Measurements from ENCODE around the gene TCEA2.
"Not testable (repeated sequence)": the region's sequence is repeated elsewhere in the genome, so short reads cannot be mapped to it uniquely, and the experiment has no call there.

TCEA2 gene

DNA sequence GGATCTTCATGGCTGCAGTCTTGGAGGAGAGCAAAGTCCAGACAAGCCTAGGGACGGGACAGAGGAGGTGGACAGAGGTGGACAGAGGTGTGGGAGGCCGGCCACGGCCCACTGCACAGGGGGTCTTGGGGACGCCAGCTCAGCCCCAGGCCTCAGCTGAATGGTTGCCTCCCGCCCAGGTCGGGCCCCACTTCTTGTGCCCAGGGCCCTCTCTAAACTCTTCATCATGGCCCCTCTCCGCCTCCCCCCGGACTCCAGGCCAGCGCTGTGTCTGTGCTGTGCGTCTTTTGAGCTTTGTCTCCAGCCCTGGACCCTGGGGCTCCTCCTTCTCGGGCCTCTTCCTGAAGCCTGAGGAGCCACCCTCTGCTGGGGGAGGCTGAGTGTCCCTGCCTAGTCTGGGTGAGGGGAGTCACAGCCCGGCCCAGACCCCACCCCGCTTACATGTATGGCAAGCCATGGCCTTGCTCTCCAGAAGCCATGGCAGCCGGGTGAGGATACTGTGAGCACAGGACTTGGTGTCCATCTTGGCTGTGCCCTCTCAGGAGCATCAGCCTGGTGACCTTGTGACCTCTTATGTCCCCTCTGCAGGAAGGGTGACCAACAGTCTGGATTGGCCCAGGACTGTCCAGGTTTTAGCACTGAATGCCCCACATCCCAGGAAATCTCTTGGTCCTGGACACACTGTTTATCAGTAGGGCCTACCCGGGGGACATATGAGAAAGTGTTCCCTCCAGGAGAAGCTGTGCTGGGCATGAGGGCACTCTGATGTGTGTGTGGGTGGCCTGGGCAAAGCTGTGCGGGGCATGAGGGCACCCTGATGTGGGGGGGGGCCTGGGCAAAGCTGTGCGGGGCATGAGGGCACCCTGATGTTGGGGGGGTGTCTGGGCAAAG lies 53.8 kb downstream of the TCEA2 start:
- H3K9me3 ChIP-seq (ENCODE audit: control insufficient read depth, low read length) = no peaks in the 10 kb centered on the region
- no peaks in the 10 kb centered on the region for H3K36me3 ChIP-seq (ENCODE audit: control insufficient read depth, insufficient read depth, low read length)
- H3K27me3 ChIP-seq (ENCODE audit: control insufficient read depth, insufficient read depth, low read length) = no peaks in the 10 kb centered on the region
- H2AFZ ChIP-seq = no peak overlapping the region
- no peak overlapping the region for H3K4me3 ChIP-seq (ENCODE audit: low read depth, low read length)
- peaks cover 46% of the 10 kb centered on the region for H3K4me1 ChIP-seq
- TF ChIP-seq, protein P1, sequence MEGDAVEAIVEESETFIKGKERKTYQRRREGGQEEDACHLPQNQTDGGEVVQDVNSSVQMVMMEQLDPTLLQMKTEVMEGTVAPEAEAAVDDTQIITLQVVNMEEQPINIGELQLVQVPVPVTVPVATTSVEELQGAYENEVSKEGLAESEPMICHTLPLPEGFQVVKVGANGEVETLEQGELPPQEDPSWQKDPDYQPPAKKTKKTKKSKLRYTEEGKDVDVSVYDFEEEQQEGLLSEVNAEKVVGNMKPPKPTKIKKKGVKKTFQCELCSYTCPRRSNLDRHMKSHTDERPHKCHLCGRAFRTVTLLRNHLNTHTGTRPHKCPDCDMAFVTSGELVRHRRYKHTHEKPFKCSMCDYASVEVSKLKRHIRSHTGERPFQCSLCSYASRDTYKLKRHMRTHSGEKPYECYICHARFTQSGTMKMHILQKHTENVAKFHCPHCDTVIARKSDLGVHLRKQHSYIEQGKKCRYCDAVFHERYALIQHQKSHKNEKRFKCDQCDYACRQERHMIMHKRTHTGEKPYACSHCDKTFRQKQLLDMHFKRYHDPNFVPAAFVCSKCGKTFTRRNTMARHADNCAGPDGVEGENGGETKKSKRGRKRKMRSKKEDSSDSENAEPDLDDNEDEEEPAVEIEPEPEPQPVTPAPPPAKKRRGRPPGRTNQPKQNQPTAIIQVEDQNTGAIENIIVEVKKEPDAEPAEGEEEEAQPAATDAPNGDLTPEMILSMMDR (IDR thresholded peaks at IDR 0.05) = no peak
- H3K4me2 ChIP-seq (ENCODE audit: low read length) = no peak overlapping the region
- H3K27ac ChIP-seq = peak overlapping the region; percentile 65
- H3K79me2 ChIP-seq = peaks cover 4% of the 10 kb centered on the region
- no peak overlapping the region for H3K9ac ChIP-seq

DNA sequence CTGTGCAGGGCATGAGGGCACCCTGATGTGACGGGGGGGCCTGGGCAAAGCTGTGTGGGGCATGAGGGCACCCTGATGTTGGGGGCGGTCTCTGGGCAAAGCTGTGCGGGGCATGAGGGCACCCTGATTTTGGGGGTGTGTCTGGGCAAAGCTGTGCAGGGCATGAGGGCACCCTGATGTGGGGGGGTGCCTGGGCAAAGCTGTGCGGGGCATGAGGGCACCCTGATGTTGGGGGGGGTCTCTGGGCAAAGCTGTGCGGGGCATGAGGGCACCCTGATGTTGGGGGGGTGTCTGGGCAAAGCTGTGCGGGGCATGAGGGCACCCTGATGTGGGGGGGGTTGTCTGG lies 54.4 kb downstream of the TCEA2 start:
- H3K79me2 ChIP-seq; H2AFZ ChIP-seq; H3K4me3 ChIP-seq (ENCODE audit: low read depth, low read length); H3K9ac ChIP-seq; H3K36me3 ChIP-seq (ENCODE audit: control insufficient read depth, insufficient read depth, low read length); H3K27me3 ChIP-seq (ENCODE audit: control insufficient read depth, insufficient read depth, low read length); H3K4me2 ChIP-seq (ENCODE audit: low read length); H3K9me3 ChIP-seq (ENCODE audit: control insufficient read depth, low read length): not testable (repeated sequence)
- peak overlapping the region; percentile 65 for H3K27ac ChIP-seq
- H3K4me1 ChIP-seq = peaks cover 39% of the 10 kb centered on the region

DNA sequence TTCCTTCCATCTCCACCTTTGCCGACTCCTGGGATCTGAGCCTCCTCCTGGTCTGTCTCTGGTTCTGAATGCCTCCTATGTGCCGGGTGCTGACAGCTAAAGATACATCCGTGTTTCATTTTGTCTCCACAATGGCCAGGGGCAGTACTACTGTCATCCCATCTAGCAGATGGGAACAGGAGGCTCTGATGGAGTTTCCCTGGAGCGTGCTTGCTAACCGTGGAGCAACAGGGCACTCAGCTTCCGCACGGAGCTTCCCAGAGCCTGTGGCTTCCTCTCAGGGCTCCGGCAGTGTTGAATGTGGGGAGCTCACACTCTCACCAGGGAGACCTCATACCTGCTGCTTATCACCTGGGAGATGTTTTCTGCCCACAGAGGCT lies 56.3 kb downstream of the TCEA2 start:
- TF ChIP-seq, protein P1 (IDR thresholded peaks at IDR 0.05) = no peak
- no peaks in the 10 kb centered on the region for H3K36me3 ChIP-seq (ENCODE audit: control insufficient read depth, insufficient read depth, low read length)
- H3K27ac ChIP-seq = peak overlapping the region; percentile 85
- H3K4me1 ChIP-seq = peaks cover 25% of the 10 kb centered on the region
- no peak overlapping the region for H3K9ac ChIP-seq
- no peak overlapping the region for H3K4me3 ChIP-seq (ENCODE audit: low read depth, low read length)
- H3K79me2 ChIP-seq = peaks cover 8% of the 10 kb centered on the region
- no peaks in the 10 kb centered on the region for H3K9me3 ChIP-seq (ENCODE audit: control insufficient read depth, low read length)
- H3K4me2 ChIP-seq (ENCODE audit: low read length) = no peak overlapping the region
- H3K27me3 ChIP-seq (ENCODE audit: control insufficient read depth, insufficient read depth, low read length) = no peaks in the 10 kb centered on the region
- peak overlapping the region; percentile 19 for H2AFZ ChIP-seq

DNA sequence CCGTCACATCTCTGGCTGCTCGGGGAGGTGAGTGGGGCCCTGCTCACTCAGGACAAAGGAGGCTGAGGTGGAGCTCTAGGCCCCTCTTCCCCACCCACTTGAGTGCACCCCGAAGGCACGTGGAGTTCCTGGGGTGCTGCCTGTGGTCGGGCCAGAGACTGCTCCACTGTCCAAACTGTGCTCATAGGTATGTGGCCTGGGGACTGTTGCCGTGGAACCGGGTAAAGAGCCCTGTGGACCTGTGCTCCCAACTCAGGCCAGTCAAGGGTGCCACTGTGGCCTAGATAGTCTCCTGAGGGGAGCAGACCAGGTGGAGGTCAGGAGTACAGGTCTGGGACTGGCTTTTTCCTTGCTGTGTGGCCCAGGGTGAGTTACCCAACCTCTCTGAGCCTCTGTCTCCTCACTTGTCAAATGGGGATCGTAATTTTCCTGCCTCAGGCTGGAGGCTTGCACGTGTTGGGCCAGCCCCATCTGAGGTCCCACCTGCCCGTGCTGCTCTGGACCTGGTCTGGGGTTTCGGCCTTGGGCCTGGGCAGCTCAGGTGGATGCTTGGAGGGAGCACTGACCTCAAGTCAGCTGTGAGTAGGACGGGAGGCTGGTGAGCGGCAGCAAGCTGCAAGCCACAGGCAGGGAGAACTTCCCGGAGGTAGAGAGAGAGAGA lies 56.8 kb downstream of the TCEA2 start:
- peaks cover 8% of the 10 kb centered on the region for H3K79me2 ChIP-seq
- H3K4me3 ChIP-seq (ENCODE audit: low read depth, low read length) = no peak overlapping the region
- TF ChIP-seq, protein P1 (IDR thresholded peaks at IDR 0.05) = no peak
- no peaks in the 10 kb centered on the region for H3K36me3 ChIP-seq (ENCODE audit: control insufficient read depth, insufficient read depth, low read length)
- H3K4me2 ChIP-seq (ENCODE audit: low read length) = peak overlapping the region; percentile 16
- peak overlapping the region; percentile 85 for H3K27ac ChIP-seq
- H3K27me3 ChIP-seq (ENCODE audit: control insufficient read depth, insufficient read depth, low read length) = no peaks in the 10 kb centered on the region
- H2AFZ ChIP-seq = peak overlapping the region; percentile 54
- H3K4me1 ChIP-seq = peaks cover 25% of the 10 kb centered on the region
- no peaks in the 10 kb centered on the region for H3K9me3 ChIP-seq (ENCODE audit: control insufficient read depth, low read length)
- H3K9ac ChIP-seq = no peak overlapping the region

DNA sequence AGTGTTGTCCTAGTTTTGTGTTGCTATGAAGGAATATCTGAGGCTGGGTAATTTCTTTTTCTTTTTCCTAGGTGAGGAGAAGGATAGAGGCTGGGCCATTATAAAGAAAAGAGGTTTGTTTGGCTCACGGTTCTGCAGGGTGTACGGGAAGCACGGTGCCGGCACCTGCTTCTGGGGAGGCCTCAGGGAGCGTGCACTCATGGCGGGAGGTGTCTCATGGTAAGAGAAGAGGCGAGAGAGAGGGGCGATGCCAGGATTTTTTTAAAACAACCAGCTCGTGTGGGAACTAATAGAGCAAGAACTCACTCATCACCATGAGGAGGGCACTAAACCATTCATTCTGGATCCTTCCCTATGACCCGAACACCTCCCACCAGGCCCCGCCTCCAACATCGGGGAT lies 58.6 kb downstream of the TCEA2 start:
- Histone ChIP-seq H3K4me1 (peaks cover 16% of the 10 kb centered on the region), H3K4me3 (ENCODE audit: low read depth, low read length) (no peak overlapping the region), H3K9ac (no peak overlapping the region), H3K4me2 (ENCODE audit: low read length) (no peak overlapping the region), H3K27me3 (ENCODE audit: control insufficient read depth, insufficient read depth, low read length) (no peaks in the 10 kb centered on the region), H3K36me3 (ENCODE audit: control insufficient read depth, insufficient read depth, low read length) (no peaks in the 10 kb centered on the region), H3K9me3 (ENCODE audit: control insufficient read depth, low read length) (no peaks in the 10 kb centered on the region), H3K27ac (no peak overlapping the region), H2AFZ (no peak overlapping the region), H3K79me2 (peaks cover 8% of the 10 kb centered on the region)
- TF ChIP-seq, protein P1 (IDR thresholded peaks at IDR 0.05) = no peak

All from parathyroid adenoma (tissue), 2 donors.